NCI-H2196 (cell line): ENCODE measurements around the gene PCDH7.

Experiments
- DNase-seq: peaks from one replicate; lab custom pipeline; 2025; ENCODE audit not compliant: unreplicated experiment; lab: John Stamatoyannopoulos, UW

The PCDH7 gene

GRCh38 chr4:30720021-30720660 is at the start of gene PCDH7:
TSS of gene PCDH7 (plus strand) at chr4:30720369. CDS start at chr4:30721423, 1,054 bp downstream.
- DNase-seq, result peak; percentile 59

GRCh38 chr4:30671926-30672448 is 48.2 kb upstream of the PCDH7 start:
- DNase-seq, result no peak

GRCh38 chr4:30696191-30696590 is 24.0 kb upstream of the PCDH7 start:
- no peak for DNase-seq

- peak; percentile 35 for DNase-seq
These were observed 5.6 kb upstream of the PCDH7 start for GRCh38 chr4:30714408-30715031.

- DNase-seq, result peak; percentile 35
These were observed 4.0 kb upstream of the PCDH7 start for GRCh38 chr4:30716158-30716557.

- DNase-seq, result peak; percentile 13
These were observed 3.4 kb upstream of the PCDH7 start for GRCh38 chr4:30716681-30717207.

GRCh38 chr4:30717208-30718020 is 2.8 kb upstream of the PCDH7 start:
- peak; percentile 38 for DNase-seq

GRCh38 chr4:30718021-30718542 is 2.1 kb upstream of the PCDH7 start:
- peak; percentile 38 for DNase-seq

GRCh38 chr4:30718641-30719453 is 1.3 kb upstream of the PCDH7 start:
- peak; percentile 30 for DNase-seq

GRCh38 chr4:30719454-30720020 is 632 bp upstream of the PCDH7 start:
- DNase-seq, result peak; percentile 52

- no peak for DNase-seq
These were observed 554 bp downstream of the PCDH7 start for GRCh38 chr4:30720661-30721184.

GRCh38 chr4:30721185-30722091 is 1.3 kb downstream of the PCDH7 start:
- DNase-seq, result no peak

GRCh38 chr4:30722092-30722358 is 1.9 kb downstream of the PCDH7 start:
- no peak for DNase-seq

GRCh38 chr4:30722359-30723200 is 2.4 kb downstream of the PCDH7 start:
- DNase-seq, result no peak

- no peak for DNase-seq
These were observed 3.2 kb downstream of the PCDH7 start for GRCh38 chr4:30723201-30723955.

- no peak for DNase-seq
These were observed 4.1 kb downstream of the PCDH7 start for GRCh38 chr4:30724247-30724646.

GRCh38 chr4:30725562-30725961 is 5.4 kb downstream of the PCDH7 start:
- DNase-seq, result no peak
